Endothelial cell of hepatic sinusoid (primary cell): Measurements from ENCODE around the gene LRRK1.
"Not testable (repeated sequence)": the region's sequence is repeated elsewhere in the genome, so short reads cannot be mapped to it uniquely, and the experiment has no call there.

Experiments used
- in situ Hi-C: cut with HindIII; loops from 2 replicates; pipeline ENCODE4 v1.10.0; 2017; ENCODE audit warnings: low sequenced_read_pairs

Gene LRRK1

GRCh38 chr15:101063891-101064794 is 145.0 kb downstream of the LRRK1 start:
- in situ Hi-C loops = no loop called here

GRCh38 chr15:101064795-101065569 is 145.8 kb downstream of the LRRK1 start:
- in situ Hi-C loops = no loop called here

GRCh38 chr15:101065570-101066221 is 146.5 kb downstream of the LRRK1 start:
- in situ Hi-C loops = no loop called here

- in situ Hi-C loops = no loop called here
These were observed 147.6 kb downstream of the LRRK1 start for GRCh38 chr15:101066501-101067408.

GRCh38 chr15:101067660-101068522 is 148.7 kb downstream of the LRRK1 start:
- in situ Hi-C loops = no loop called here

GRCh38 chr15:101068523-101068960 is 149.4 kb downstream of the LRRK1 start:
- in situ Hi-C loops = no loop called here

- in situ Hi-C loops = no loop called here
These were observed 149.9 kb downstream of the LRRK1 start for GRCh38 chr15:101068961-101069653.

- in situ Hi-C loops = no loop called here
These were observed 150.5 kb downstream of the LRRK1 start for GRCh38 chr15:101069654-101069973.

- in situ Hi-C loops = loop anchor here (5.0 kb wide), 1 partner anchor 42 kb away; no protein-coding TSS in a partner anchor
These were observed 150.9 kb downstream of the LRRK1 start for GRCh38 chr15:101070024-101070423.

- in situ Hi-C loops = loop anchor here (5.0 kb wide), 1 partner anchor 42 kb away; no protein-coding TSS in a partner anchor
These were observed 151.5 kb downstream of the LRRK1 start for GRCh38 chr15:101070502-101071273.

GRCh38 chr15:101071651-101072050 is 152.5 kb downstream of the LRRK1 start:
- in situ Hi-C loops = loop anchor here (5.0 kb wide), 1 partner anchor 41 kb away; no protein-coding TSS in a partner anchor

GRCh38 chr15:101072235-101072634 is 153.1 kb downstream of the LRRK1 start:
- in situ Hi-C loops = loop anchor here (5.0 kb wide), 1 partner anchor 40 kb away; no protein-coding TSS in a partner anchor

- in situ Hi-C loops = not testable (repeated sequence)
These were observed 158.9 kb downstream of the LRRK1 start for GRCh38 chr15:101077806-101078668.

GRCh38 chr15:101078669-101079323 is 159.6 kb downstream of the LRRK1 start:
- in situ Hi-C loops = no loop called here

GRCh38 chr15:101081900-101082299 is 162.7 kb downstream of the LRRK1 start:
- in situ Hi-C loops = no loop called here

GRCh38 chr15:101083336-101084045 is 164.3 kb downstream of the LRRK1 start:
- in situ Hi-C loops = no loop called here
